GM18511 (cell line): Measurements from ENCODE around the gene DNM1L.
A peak's percentile ranks its signal among the peaks of the same experiment; 100 is the strongest.

ENCODE experiments used
- ATAC-seq: cut with Tn5 transposase; IDR thresholded peaks from one replicate; pipeline ENCODE4 v1.9.1; 2021; ENCODE audit warnings: mild to moderate bottlenecking, moderate library complexity; ENCODE audit not compliant: unreplicated experiment

Gene DNM1L

DNA sequence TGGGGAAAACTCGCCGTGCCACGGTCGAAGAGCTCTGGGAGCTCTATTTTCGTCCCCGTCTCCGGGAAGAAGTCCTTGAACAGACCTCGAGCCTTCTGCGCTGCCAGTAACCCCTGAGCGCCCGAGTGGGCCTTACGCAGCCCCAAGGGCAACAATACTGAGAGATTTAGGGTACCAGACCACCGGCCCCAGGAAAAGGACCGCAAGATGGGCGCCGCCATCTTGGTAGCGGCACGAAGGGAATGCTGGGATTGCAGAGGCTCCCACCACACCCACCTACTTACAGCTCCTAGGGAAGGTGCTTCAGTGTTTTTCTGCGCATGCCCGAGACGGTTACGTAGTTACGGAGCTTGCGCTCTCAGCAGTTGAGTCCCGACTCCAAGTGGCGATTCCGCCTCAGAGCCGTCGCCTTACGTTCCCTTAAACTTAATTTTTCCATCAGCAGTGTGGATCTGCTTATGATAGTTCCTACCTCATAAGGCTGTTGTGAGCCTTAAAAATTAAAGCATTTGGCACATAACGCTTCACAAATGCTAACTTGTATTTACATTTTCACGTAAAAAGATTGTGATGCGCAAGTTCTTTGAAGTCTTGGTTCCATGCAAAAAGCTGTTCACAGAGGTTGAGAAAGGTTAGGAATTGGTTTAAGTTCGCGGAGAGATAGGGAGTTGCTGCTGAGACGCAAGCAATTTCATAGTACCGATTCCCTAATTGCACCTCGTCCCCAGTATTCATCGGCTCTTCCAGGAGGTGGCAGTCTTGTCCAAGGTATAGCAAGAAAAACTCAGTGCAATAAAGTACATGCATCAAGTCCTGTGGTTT is 76.8 kb downstream of the DNM1L start, which contains the start of gene YARS2:
TSS of gene YARS2 (minus strand) at position 244 of the 822 bp plus-strand sequence. CDS start at position 221, 23 bp downstream.
- peak; percentile 93 for ATAC-seq

GRCh38 chr12:32756476-32757066 is 77.5 kb downstream of the DNM1L start:
- ATAC-seq: no peak

GRCh38 chr12:32757157-32757556 is 78.1 kb downstream of the DNM1L start:
- no peak for ATAC-seq

DNA sequence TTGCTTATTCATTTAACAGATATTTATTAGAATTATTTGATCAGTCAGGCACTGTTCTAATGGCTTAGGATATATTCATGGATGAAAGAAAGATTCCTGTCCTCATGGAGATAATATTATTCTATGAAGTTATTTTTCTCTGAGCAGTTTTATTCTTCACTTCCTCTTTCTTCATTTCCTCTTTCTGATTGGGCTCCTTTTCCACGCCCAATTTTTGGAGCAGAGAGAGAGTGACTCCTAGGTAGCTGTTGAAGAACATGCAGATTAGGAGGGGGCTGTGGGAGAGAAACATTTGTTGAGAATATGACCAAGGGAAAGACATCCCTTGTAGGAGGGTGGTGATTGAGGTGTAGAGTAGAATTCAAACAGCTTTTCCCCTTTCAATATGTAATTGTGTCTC is 82.6 kb downstream of the DNM1L start:
- ATAC-seq: peak; percentile 78

DNA sequence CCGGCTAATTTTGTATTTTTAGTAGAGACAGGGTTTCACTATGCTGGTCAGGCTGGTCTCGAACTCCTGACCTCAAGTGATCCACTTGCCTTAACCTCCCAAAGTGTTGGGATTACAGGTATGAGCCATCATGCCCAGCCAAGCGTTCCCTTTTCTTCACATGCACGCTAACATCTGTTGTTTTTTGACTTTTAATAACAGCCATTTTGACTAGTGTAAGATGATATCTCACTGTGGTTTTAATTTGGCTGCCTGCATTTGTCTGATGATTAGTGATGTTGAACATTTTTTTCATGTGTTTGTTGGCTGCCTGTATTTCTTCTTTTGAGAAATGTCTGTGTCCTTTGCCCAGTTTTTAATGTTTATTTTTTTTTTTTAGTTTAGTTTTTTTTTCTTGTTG is 86.8 kb downstream of the DNM1L start:
- no peak for ATAC-seq

- ATAC-seq: no peak
Observed at GRCh38 chr12:32768518-32768917, 89.4 kb downstream of the DNM1L start.

DNA sequence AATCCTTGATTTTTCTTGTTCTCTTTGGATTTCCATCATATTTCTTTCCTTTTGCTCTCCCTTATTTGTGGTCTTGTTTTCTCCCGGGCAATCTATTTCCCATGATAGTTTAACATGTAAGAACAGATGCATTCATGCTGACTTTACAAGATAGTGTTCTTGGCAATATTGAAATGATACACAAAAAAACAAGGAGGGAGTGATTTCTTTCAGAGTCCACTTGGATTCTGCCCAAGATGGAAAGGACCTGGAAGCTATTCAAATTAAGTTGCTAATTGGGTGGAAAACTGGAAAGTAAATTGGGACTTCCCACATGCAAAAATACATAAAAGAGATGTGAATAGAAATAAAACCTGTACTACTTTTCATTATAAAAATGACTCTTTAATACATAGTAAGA is 91.0 kb downstream of the DNM1L start:
- ATAC-seq: no peak

DNA sequence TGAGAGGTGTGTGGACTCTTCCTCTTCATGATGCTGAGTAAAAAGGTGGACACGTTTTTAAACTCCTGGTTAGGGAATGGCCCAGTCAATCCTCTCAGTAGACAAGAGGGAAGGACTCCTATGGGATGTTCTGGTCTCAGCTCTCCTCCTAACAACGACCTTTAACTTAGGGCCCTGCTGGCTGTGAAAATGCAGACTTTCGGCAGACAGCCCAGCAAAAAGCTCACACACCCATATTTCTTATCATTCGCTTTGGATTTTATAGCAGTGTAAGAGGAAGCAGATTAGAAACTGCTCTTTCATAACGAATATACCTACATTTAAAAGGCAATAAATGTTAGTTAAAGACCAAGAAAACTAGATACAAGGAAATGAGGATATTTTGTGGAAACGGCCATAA is 94.6 kb downstream of the DNM1L start:
- no peak for ATAC-seq

GRCh38 chr12:32776258-32776657 is 97.2 kb downstream of the DNM1L start:
- ATAC-seq: no peak

DNA sequence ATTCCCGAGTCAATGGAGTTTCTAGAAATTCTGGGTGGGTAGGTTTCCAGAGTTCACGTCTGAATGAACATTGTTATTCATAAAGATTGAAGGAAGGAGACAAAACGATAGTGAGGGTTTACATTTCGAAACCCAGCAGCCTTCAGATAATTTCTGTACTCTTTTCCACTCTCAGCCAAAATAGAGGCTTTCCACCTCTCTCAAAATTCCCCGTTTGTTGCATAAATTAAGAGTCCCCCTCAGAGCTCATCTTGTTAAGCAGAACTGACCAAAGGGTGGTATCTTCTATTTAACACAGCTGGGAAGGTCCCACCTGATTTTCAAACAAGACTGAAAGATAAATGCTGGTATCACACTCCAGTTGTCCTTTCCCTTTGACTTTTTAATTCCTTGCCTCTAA is 98.1 kb downstream of the DNM1L start:
- no peak for ATAC-seq

GRCh38 chr12:32777691-32778175 is 98.6 kb downstream of the DNM1L start:
- ATAC-seq: no peak

DNA sequence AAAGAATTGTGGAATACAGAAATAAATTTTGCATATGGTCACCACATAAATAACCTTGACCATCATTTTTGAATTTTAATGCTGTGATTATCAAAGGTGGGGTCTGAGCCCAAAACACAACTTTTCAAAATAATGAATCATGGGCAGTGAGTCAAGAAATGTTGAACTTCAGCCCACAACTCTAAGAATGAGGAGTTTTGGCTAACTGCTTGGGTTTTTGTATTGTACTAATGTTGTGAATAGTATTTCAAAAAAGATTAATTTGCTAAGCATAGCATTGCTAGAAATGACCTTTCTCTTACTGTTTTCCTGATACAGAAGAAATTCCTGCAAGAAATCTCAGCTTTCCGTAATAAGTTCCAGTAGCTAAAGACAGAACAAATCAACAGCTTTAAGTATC is 101.0 kb downstream of the DNM1L start:
- no peak for ATAC-seq

DNA sequence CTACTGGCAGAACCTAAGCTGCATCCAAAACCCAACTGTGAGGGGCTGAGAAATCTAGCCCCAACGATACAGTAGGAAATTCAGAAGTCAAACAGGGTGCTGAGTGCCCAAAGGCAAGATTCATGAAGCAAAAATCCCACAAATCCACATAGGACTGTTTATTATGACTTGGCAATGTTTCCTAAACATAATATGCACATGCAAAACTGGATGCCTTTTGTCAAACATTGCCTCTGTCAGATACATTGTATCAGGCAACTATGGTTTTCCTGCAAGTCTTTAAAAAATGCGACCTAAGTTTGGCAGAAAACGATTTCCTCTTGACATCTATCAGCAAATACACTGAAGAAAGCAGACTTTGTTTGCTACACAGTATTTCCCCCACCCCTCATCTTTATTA is 103.9 kb downstream of the DNM1L start:
- ATAC-seq: no peak

GRCh38 chr12:32785557-32785956 is 106.5 kb downstream of the DNM1L start:
- ATAC-seq: no peak

- no peak for ATAC-seq
Observed at GRCh38 chr12:32788405-32788804, 109.3 kb downstream of the DNM1L start.

DNA sequence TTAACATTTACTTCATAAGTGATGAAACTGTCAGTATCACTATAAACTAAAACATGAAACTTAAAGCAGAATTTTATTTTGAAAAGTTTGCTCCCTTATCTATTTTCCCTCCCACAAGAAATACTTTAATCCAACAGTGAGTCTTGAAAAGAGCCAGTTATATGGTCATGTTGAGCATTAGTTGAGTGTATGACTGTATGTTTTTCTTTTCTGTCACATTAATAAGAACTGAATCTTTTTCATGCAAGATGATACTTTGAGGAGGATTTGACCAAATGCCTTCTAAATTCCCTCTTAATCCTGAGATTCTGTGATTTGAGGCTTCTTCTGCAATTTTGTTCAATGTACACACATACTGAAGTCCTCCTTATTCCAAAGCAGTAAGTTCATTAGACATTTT is 110.3 kb downstream of the DNM1L start:
- ATAC-seq: no peak

DNA sequence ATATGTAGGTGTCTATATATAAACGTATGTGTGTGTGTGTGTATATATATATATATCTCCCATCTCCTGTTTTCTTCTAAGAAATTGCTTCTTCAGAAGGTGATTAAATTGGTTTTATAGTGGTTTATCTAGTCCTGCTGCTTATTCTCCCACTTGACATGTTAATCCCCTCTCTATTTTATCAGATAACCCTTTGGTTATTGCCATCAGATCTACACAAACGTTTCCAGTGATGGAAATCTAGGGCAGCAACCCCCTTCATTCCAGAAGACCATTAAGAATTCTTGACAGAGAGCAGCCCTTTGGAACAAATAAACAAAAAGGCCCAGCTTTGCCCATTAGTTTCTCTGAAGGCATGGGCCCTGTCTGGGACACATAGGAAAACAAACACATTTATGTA is 110.8 kb downstream of the DNM1L start:
- ATAC-seq: no peak

- no peak for ATAC-seq
Observed at GRCh38 chr12:32794281-32794680, 115.2 kb downstream of the DNM1L start.
